Activated CD4-positive, alpha-beta T cell treated with anti-CD3 and anti-CD28 coated beads for 4 hours (primary cell): ENCODE data around the gene IL36RN.
A peak's percentile ranks its signal among the peaks of the same experiment; 100 is the strongest.

ENCODE experiments used
- DNase-seq, 2 donors: peaks; one replicate each; pipeline ENCODE4 v3.0.0-alpha.2; 2020

IL36RN gene

DNA sequence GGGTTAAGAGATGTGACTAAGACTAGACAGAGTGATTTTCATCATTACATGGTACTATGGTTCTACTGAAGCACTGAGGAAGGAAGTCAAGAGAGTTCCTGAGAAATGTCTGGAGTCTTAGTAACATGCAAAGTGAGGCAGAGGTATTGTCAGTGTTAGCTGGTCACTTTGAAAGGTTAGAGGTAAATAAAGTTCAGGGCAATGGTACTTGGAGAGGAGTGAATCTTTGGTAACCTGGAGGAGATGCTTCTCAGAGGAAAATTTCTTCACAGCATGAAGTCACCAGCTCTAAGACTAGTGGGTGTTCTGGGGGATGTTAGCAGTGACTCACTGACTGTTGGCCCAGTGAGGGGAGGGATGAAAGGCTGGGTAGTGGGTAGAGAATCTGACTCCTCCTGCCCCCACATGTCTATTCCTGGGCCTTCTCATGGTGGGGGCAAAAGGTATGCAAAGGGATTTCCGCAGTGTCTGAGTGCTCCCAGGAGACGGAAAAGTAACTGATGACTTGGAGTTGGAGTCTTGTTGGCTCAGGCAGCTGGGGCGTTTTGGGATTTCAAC is 45.1 kb downstream of the IL36RN start:
- peak; percentile 19 to 29 for DNase-seq

DNA sequence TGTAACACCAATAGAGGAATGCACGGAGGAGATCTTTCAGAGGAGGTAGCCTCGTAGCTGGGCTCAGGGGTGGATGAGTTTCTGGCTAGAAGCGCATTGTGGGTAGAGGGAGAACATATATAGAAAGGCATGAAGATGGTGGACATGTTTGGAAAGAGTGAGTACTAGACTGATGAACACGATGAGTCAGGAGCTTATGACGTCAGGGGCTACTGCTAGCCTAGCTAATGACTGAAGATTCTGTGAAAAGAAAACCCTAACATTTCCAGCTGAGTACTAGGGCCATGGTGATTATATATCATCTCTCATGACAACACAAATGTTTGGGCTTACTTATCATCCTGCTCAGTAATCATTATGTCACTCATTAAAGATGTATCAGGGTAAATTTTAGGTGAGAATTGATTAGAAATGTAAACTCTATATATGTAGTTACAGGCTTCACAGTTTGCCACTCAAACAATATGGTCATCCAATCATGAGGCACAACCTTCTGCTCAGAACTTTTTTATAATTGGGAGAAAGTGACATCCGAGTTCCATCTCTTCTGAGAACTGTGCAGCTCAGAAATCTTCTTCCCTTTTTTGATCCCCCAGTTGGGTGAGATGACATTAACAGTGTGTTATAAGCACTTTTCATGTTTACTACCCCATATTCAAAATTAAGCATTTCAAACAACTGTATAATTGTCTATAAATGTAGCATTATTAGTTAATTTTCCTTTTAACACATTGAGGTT is 46.2 kb downstream of the IL36RN start:
- peak; percentile 20 to 49 for DNase-seq

DNA sequence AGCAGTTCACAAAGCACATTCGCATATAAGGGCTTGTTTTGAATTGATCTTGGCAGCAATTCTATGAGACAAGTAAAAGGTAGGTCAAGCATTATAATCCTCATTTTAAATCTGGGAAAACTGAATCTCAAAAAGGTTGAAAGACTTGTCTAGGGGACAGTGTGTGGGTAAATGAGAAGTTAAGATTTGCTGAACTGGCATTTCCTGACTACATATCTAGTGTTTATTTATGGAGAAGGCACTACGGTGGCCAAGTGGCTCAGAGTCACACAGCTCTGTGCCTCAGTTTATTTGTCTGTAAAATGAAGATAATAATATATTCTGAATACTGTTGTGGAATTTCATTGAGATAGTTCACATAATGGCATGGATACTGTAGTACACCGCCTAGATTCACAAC is 52.1 kb downstream of the IL36RN start:
- no peak for DNase-seq

DNA sequence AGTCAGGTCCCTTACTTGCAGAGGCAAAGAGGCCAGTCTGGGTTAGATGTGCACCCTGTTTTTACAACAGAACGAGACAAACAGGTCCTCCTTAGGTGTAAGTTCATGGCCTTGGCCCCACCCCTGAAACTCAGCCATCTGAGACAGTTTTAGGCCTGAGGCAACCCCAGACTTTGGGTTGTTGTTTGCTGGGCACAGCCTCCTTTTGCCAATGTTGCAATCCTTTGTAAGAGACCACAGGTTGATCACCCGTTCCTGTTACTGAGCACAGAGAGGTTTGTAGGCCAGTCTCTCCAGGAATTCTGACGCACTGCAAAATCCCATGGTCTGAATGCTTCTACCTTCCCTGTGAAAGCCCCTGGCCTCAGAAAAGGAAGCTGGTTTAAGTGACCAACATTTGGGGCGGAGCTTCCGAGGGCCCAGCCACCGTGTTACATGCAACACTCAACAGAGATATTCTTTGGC is 52.9 kb downstream of the IL36RN start:
- DNase-seq: no peak

DNA sequence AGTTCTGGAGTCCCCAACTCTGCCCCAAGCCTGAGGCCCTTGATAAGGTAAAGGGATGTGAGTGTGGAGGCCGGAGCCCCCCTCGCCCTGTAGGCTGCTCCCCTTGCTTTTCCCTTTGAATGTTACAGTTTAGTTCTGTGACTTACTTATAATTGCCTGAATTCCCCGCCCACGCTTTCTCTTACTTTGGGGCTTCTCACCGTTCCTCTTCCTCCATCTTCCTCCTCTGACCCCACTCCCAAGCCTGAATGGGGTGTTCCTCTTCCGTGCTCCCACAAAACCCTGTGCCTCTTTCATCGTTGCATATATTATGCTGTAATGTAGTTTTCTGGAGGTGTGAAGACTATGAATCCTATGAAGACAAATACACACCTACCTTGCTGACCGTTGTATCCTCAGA is 53.4 kb downstream of the IL36RN start:
- no peak for DNase-seq

DNA sequence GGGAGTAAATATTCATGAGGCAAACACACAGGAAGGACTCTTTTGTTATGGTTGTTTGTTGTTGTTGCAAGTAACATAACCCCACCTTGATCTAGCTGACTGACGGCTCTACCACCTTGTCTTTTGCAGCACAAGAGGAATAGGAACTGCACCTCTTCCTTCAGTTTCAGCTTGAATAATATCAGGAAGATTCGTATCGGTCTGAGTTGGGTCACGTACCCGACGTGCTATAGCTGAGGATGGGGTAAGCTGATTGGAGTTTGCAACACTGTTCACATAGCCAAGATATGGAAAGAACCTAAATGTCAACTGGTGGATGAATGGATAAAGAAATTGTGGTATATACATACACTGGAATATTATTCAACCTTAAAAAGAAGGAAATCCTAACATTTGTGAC is 53.9 kb downstream of the IL36RN start:
- DNase-seq: no peak

DNA sequence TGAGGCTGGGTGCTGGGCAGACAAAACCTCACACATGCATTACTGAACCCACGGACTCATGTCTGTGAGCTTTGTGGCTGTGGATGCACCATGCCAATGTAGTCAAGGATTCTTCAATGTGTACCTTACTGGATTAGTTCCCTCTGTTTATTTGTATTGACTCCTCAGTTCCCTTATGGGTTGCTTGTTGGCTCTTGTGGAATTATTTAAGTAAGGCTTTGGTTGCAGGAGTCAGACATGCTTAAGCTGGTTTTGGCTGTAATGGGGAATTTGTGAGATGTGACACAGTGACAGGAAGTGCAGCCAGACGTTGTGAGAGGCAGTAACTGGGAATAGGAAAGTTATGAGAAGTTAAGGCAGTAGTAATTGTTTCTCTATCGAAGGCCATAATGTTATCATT is 54.8 kb downstream of the IL36RN start:
- DNase-seq: no peak
